ENCODE results near the gene RNASEH1.

Gene RNASEH1

GRCh38 chr2:3558205-3559014 lies at the start of gene RNASEH1:
RNASEH1 (minus strand) TSS chr2:3558333; CDS start chr2:3558260, 73 bp downstream.
- DNase-seq (ENCODE audit: low read depth): peak; percentile 98

DNA sequence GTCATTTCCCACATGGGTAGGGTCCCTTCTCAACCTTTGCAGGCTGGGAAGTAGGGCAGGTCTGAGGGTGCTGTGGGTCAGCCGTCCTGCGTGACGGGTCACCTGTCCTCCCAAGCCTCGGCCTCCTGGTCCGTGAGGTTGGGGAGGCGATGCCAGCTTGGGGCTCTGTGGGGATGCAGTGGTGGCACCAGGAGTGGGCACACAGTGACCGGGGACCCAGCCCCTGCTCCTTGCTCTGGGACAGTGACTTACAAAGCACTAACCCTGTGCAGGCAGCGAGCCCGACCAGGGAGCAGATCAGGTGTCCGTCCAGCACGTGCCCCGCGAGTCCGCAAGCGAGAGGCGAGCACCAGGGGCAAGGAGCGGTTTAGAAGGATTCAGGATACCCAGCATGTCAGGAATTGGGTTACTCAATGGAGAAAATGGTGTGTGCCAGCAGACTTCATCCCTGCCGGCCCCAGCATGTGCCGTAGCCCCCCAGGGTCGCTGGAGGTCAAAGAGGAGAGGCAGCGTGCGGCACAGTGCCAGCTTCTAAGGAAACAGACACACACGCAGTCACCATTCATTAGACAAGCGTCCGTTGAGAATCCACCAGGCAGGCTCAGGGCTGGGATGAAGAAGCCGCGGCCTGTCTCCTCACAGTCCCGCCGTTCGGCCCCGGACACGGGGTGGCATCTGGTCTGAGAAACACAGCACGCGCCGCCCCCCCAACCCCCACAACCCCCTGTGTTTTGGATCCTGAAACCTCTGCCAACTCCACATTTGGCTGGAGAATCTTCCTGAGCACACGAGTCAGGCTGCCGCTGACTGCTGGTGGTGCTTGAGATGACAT lies 48.5 kb upstream of the RNASEH1 start:
- no peak for DNase-seq (ENCODE audit: low read depth)

GRCh38 chr2:3606028-3606369 lies 47.9 kb upstream of the RNASEH1 start:
- DNase-seq (ENCODE audit: low read depth): no peak

- no peak for DNase-seq (ENCODE audit: low read depth)
These were observed 47.1 kb upstream of the RNASEH1 start for GRCh38 chr2:3604991-3605961.

DNA sequence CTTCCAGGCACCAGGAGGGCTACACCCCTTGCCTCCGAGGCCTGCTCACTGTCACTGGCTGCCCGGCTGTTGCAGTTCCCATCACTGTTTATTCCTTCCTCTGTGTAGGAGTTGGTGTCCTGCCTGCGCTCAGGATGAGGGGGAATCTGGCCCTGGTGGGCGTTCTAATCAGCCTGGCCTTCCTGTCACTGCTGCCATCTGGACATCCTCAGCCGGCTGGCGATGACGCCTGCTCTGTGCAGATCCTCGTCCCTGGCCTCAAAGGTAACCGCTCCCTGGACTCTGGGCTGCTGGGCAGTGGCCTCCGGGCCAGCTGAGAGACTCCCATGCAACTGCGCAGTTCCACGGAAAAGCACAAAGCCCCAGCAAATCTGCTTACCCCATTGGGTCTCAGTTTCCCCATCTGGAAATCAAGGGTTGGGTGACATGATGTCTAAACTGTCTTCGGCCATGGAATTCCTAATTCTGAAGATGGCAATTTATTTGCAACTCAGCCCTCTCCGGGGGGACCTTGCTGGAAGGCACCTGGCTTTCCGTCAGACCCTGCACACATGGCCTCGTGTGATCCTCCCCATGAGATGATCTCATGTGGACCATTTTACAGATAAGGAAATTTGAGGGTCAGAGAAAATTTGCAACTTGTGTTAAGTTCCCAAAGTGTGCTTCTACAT lies 46.2 kb upstream of the RNASEH1 start:
- no peak for DNase-seq (ENCODE audit: low read depth)

DNA sequence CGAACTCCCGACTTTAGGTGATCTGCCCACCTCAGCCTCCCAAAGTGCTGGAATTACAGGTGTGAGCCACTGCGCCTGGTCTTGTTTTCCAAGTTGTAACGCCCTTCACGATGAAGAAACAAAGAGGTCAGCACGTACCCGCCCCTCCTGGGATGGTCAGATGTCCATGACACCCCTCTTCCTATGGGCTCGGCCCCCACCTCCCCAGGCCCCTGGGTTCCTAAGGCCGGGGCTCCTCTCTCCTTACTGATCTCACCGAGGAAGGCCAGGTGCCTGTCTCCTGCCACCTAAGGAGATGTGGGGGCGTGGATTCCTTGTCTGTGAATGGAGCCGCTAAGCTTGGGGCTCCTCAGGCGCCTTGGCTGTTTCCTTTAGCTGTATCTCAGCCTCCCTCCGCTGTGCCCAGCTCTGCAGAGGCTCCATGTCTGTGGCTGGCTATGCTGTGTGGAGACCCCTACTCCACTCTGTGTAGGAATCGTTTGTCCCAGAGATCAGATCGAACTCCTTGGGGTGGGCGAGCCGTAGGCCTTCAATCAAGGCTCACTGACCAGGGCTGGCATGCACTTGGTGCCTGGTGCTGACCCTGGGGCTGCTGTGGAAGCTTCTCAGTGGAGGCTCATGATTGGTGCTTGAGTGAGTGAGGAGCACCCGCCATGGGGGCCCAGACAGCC lies 45.5 kb upstream of the RNASEH1 start:
- no peak for DNase-seq (ENCODE audit: low read depth)

- DNase-seq (ENCODE audit: low read depth): no peak
These were observed 44.6 kb upstream of the RNASEH1 start for GRCh38 chr2:3602553-3603339.

- no peak for DNase-seq (ENCODE audit: low read depth)
These were observed 43.6 kb upstream of the RNASEH1 start for GRCh38 chr2:3601561-3602271.

DNA sequence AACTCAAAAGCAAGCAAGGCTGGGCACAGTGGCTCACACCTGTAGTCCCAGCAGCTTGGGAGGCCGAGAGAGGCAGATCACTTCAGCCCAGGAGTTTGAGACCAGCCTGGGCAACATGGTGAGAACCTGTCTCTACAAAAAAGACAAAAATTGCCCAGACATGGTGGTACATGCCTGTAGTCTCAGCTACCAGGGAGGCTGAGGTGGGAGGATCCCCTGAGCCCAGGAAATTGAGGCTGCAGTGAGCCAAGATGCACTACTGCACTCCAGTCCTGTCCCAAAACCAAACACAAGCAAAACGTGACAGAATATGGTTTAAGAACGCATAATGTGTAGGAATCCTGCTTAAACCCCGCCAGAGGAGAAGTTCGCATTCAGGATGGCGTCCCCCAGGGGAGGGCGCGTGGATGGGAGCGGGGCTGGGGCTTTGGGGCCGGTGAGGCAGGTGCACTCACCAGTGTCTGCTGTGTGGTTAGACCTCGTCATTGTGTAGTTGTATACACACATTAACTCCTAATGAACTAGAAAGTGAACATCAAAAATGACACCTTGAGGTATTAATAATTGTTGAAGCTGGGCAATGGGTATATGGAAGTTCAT lies 42.2 kb upstream of the RNASEH1 start:
- DNase-seq (ENCODE audit: low read depth): no peak

DNA sequence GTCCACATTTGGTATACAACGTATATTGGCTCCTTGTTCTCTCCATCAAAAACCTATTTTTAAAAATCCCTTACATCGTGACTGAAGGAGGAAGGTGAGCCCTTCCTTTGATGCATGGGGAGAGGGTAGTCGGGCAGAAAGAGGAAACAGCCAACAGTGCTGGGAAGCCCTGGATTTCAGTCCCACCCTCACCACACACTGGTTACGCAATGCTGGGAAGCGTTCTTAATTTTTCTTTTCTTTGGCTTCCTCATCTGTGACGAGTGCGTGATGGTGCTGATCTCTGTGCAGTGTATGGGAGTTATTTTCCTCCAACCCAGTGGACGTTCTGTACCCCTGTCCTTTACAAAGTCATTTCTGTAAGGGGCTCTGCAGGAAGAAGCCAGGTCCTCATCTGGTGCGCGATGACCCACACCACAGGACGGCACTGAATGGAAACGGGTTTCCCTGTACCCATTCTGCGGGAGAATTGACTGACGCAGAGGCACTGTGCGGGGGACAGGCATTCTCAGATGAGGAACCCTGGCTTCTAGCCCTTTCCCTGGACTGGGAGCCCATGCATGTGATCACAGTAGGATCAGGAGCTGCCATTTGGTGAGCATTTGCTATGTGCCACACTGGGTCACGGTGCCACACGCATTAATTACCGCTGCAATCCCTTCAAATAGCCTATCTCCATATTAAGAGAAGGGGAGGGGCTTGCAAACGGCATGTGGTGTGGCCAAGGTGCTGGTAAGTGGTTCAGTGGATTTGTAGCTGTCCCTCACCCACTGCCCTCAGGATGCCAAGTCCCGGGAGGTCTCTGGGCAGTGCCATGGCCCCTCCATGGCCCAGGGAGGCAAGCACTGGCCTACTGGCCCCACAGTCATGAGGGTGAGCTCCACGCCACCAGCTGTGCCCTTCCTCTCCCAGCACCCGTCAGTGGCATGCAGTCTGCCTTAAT lies 41.0 kb upstream of the RNASEH1 start:
- no peak for DNase-seq (ENCODE audit: low read depth)

DNA sequence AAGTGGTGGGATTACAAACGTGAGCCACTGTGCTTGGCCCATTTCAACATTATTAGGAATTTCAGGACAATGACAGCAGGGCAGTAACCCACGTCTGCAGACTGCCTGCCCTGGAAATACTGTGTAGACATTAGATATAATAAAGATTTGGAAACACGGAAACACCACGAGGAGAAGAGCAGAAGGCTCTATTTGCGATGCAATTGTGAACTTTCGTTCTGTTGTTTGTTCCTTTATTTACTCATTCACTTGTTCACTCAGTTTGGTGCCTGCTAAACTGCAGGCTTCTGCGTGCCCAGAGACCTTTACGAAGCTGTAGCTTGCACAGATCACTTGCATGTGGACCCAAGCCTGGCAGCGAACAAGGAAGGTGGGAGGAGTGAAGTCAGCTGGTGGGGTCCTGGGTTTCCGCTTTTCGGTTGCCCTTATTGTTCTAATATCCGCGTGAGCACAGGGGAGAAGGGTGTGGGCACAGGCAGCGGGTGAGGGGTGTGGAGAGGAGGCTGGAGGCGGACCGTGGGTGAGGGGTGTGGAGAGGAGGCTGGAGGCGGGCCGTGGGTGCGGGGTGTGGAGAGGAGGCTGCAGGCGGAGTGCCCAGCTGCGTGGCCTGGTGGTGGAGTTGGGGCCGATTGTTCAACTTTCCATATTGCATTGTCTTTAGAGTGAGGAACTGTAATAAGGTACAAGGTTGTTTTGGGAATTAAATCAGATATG lies 40.2 kb upstream of the RNASEH1 start:
- no peak for DNase-seq (ENCODE audit: low read depth)

GRCh38 chr2:3597567-3597966 lies 39.4 kb upstream of the RNASEH1 start:
- DNase-seq (ENCODE audit: low read depth): no peak

DNA sequence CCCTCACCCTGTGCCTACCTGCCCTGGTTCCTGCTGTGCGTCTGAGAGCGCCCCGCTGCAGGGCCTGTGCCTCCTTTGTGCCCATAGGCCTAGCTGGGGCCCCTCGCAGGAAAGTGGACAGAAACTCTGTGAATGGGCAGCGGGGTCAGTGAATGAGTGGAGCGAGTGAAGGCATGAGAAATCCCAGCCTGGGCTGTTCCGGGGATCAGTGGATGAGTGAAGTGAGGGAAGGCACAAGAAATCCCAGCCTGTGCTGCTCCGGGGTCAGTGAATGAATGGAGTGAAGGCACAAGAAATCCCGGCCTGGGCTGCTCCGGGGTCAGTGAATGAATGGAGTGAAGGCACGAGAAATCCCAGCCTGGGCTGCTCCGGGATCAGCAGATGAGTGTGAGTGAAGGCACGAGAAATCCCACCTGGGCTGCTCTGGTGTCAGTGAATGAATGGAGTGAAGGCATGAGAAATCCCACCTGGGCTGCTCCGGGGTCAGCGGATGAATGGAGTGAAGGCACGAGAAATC lies 38.8 kb upstream of the RNASEH1 start:
- no peak for DNase-seq (ENCODE audit: low read depth)

DNA sequence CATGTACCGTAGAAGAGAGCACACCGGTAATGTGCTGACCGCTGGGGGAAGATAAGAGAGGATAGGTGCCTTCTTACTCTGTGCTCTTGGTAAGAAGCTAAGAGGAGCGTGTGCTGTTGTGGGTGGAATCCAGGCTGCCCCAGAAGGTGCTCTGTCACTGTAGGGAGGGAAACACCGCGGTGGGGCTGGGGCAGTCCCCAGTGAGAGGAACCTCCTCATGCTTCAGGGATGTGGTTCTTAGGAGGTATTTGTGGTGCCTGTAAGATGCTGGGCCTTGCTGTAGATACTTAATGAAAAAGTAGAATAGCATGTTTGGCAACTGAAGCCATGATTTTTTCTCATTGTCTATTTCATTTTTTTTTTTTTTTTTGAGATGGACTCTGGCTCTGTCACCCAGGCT lies 37.9 kb upstream of the RNASEH1 start:
- no peak for DNase-seq (ENCODE audit: low read depth)

DNA sequence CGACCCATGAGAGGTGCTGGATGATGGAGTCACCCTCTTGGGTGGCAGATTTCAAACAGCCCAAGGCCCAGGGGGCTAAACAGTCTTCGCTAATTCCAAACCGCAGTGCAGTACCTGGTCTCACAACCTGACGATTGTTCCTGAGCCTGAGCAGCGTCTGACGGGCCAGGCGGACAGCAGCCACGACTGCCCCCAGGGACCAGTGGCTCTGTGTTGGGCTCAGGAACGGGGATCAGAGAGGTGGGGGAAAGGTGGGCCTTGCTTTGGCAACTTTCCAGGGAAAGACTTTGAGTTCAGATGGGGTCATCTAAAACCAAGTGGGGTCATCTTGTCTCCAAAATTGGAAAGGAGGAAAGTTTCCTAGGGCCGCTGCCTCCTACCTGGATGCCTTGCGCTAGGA lies 37.3 kb upstream of the RNASEH1 start:
- DNase-seq (ENCODE audit: low read depth): no peak

DNA sequence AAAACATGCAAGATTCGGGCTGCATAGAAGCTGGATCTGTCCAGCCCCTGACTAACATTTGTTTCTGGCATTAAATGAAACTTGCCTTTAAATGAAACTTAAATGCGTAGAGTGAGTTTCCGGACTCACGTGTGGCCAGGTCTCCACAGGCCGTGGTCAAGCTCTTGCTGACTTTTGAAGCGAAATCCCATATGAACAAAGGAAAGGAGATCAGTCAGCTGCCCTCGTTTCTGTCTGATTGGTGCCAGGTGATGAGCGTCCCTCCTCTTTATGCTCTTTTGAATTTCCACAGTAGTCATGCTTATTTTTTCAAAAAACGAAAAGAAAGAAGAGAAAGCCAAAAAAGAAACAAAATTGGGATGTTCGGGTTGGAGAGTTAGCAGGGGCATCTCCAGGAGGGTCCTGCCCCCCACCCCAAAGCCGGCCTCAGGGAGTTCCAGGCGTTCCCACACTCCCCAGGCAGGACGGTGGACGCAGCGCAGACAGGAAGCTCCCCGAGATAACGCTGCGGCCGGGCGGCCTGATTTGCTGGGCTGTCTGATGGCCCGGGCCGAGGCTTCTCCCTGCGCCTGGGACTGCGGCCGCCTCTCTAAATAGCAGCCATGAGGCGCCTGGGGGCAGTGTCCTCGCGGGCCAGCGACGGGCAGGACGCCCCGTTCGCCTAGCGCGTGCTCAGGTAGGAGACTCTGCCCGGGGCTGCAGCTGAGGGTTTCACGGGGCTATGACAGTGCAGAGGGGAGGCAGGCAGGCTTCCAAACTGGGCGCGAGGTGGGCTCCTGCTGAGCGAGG lies 36.6 kb upstream of the RNASEH1 start, which contains the start of gene COLEC11:
Gene COLEC11, plus strand, starts transcription at position 620 of the 789 bp plus-strand sequence. CDS start 9,229 bp downstream, outside the sequence.
- DNase-seq (ENCODE audit: low read depth): no peak
